GM12872 (cell line): ENCODE measurements around the gene ZNF444.

ENCODE experiments used
- TF ChIP-seq, protein P1 (sequence below): IDR thresholded peaks from 3 replicates; pipeline ENCODE4 v1.5.1; 2011; ENCODE audit warnings: low read depth, mild to moderate bottlenecking, low read length, moderate library complexity; ENCODE audit not compliant: insufficient read depth

Gene ZNF444

DNA sequence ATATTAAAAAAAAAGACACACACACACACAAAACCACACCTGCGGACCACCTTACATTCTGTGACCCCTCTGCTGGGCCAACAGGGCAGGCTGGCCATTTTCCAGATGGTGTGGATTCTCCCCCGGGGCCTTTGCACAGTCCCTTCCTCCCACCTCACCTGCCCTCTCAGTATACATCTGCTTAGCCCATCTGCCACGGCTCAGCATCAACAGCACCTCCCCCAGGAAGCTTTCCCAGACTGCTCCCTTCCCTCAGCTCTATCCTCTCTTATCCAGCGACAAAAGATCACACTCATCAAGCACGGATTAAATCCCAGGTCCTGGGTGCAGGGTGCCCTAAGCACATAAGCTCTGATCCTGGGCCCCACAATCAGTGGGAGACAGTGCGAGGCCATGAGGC is 24.5 kb upstream of the ZNF444 start:
- TF ChIP-seq, protein P1, sequence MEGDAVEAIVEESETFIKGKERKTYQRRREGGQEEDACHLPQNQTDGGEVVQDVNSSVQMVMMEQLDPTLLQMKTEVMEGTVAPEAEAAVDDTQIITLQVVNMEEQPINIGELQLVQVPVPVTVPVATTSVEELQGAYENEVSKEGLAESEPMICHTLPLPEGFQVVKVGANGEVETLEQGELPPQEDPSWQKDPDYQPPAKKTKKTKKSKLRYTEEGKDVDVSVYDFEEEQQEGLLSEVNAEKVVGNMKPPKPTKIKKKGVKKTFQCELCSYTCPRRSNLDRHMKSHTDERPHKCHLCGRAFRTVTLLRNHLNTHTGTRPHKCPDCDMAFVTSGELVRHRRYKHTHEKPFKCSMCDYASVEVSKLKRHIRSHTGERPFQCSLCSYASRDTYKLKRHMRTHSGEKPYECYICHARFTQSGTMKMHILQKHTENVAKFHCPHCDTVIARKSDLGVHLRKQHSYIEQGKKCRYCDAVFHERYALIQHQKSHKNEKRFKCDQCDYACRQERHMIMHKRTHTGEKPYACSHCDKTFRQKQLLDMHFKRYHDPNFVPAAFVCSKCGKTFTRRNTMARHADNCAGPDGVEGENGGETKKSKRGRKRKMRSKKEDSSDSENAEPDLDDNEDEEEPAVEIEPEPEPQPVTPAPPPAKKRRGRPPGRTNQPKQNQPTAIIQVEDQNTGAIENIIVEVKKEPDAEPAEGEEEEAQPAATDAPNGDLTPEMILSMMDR: no peak

GRCh38 chr19:56117376-56117884 is 23.7 kb upstream of the ZNF444 start:
- TF ChIP-seq, protein P1: no peak

GRCh38 chr19:56117889-56118288 is 23.2 kb upstream of the ZNF444 start:
- TF ChIP-seq, protein P1: no peak

GRCh38 chr19:56118666-56119581 is 22.2 kb upstream of the ZNF444 start:
- TF ChIP-seq, protein P1: no peak

- TF ChIP-seq, protein P1: no peak
These were observed 21.5 kb upstream of the ZNF444 start for GRCh38 chr19:56119582-56119978.

- TF ChIP-seq, protein P1: no peak
These were observed 21.1 kb upstream of the ZNF444 start for GRCh38 chr19:56120002-56120370.

- TF ChIP-seq, protein P1: 0 out of 3 replicates have a peak, but pooled peaks have one; percentile 28
These were observed 20.5 kb upstream of the ZNF444 start for GRCh38 chr19:56120371-56121179.
